HT-29 (cell line): ENCODE measurements around the gene OPCML. TPM values are rescaled to one million over a fixed set of nuclear protein-coding genes. Genes with fewer than 3 reads are reported as not detected.

Experiments used
- DNase-seq: peaks from one replicate; pipeline ENCODE4 v3.0.0-alpha.2; 2015; ENCODE audit warnings: low spot score
- total RNA-seq: library from RNA; depleted of rRNA; stranded (reverse); fragments of >200 nt; shearing (Covaris generic); gene quantifications from 2 replicates; pipeline ENCODE4 v1.2.3, GENCODE V29; 2014

Gene OPCML
- total RNA-seq, 1 experiment from 2014 or later: not detected

- no peak for DNase-seq
These were observed 28.5 kb downstream of the OPCML start for GRCh38 chr11:133503776-133504175.

GRCh38 chr11:133503236-133503635, 29.1 kb downstream of the OPCML start:
- DNase-seq: no peak

GRCh38 chr11:133501643-133502539, 30.4 kb downstream of the OPCML start:
- DNase-seq: no peak

- no peak for DNase-seq
These were observed 31.4 kb downstream of the OPCML start for GRCh38 chr11:133500936-133501335.

GRCh38 chr11:133500435-133500834, 31.9 kb downstream of the OPCML start:
- DNase-seq: no peak

GRCh38 chr11:133498969-133499368, 33.3 kb downstream of the OPCML start:
- DNase-seq: no peak

- DNase-seq: no peak
These were observed 34.7 kb downstream of the OPCML start for GRCh38 chr11:133497477-133498140.

- no peak for DNase-seq
These were observed 39.4 kb downstream of the OPCML start for GRCh38 chr11:133492895-133493294.

- DNase-seq: no peak
These were observed 40.5 kb downstream of the OPCML start for GRCh38 chr11:133491680-133492383.

GRCh38 chr11:133480722-133481121, 51.6 kb downstream of the OPCML start:
- DNase-seq: no peak

GRCh38 chr11:133479209-133479608, 53.1 kb downstream of the OPCML start:
- DNase-seq: no peak

GRCh38 chr11:133477251-133477625, 55.1 kb downstream of the OPCML start:
- DNase-seq: no peak

GRCh38 chr11:133476570-133477250, 55.6 kb downstream of the OPCML start:
- DNase-seq: no peak

- no peak for DNase-seq
These were observed 57.8 kb downstream of the OPCML start for GRCh38 chr11:133474461-133474860.

- DNase-seq: no peak
These were observed 64.6 kb downstream of the OPCML start for GRCh38 chr11:133467686-133468085.

GRCh38 chr11:133443206-133443747, 89.0 kb downstream of the OPCML start:
- DNase-seq: no peak

- DNase-seq: no peak
These were observed 90.2 kb downstream of the OPCML start for GRCh38 chr11:133441964-133442660.

- DNase-seq: no peak
These were observed 106.3 kb downstream of the OPCML start for GRCh38 chr11:133425992-133426391.

GRCh38 chr11:133425245-133425644, 107.1 kb downstream of the OPCML start:
- DNase-seq: no peak

- DNase-seq: no peak
These were observed 114.1 kb downstream of the OPCML start for GRCh38 chr11:133418218-133418617.

- no peak for DNase-seq
These were observed 117.8 kb downstream of the OPCML start for GRCh38 chr11:133414506-133414905.
